CMK (cell line): ENCODE data around the gene PNRC2.
A peak's percentile ranks its signal among the peaks of the same experiment; 100 is the strongest.

Experiments
- DNase-seq: peaks from one replicate; pipeline ENCODE4 v3.0.0-alpha.2; 2010; ENCODE audit warnings: low read depth

Gene PNRC2, protein sequence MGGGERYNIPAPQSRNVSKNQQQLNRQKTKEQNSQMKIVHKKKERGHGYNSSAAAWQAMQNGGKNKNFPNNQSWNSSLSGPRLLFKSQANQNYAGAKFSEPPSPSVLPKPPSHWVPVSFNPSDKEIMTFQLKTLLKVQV

GRCh38 chr1:23959461-23960290 lies at the start of gene PNRC2:
Gene PNRC2, plus strand, starts transcription at chr1:23959828. Its CDS starts 1,630 bp downstream, at chr1:23961458.
- DNase-seq, result peak; percentile 86

- no peak for DNase-seq
Measured at GRCh38 chr1:23910144-23910543, 49.5 kb upstream of the PNRC2 start.

GRCh38 chr1:23910553-23911246 lies 48.9 kb upstream of the PNRC2 start:
- peak; percentile 68 for DNase-seq

GRCh38 chr1:23911921-23912320 lies 47.7 kb upstream of the PNRC2 start:
- DNase-seq, result no peak

- peak; percentile 73 for DNase-seq
Measured at GRCh38 chr1:23913212-23913880, 46.3 kb upstream of the PNRC2 start, which contains the start of gene CNR2. Gene CNR2, minus strand, starts transcription at chr1:23913362. Its CDS starts 37,745 bp downstream, at chr1:23875617.

DNA sequence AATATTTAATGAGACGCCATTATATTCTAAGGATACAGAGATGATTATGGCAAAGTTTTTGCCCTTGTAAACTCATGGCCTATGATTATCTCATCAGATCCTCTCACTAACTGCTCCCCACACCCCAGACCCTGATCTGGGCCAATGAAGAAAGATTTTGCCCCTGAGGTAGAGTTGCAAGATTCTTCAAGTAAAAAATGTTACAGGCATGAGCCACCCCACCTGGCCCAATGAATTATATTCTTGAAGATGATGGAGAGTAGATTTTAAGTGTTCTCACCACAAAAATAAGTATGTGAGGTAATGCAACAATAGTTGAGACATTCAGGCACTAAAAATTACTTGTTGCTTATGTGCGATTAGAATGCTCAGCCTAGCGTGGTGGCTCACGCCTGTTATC lies 44.7 kb upstream of the PNRC2 start:
- no peak for DNase-seq

GRCh38 chr1:23915466-23915865 lies 44.2 kb upstream of the PNRC2 start:
- DNase-seq, result no peak

- DNase-seq, result peak; percentile 83
Measured at GRCh38 chr1:23916209-23917131, 43.2 kb upstream of the PNRC2 start.

- DNase-seq, result no peak
Measured at GRCh38 chr1:23922321-23922943, 37.2 kb upstream of the PNRC2 start.

GRCh38 chr1:23923592-23924499 lies 35.8 kb upstream of the PNRC2 start:
- no peak for DNase-seq

DNA sequence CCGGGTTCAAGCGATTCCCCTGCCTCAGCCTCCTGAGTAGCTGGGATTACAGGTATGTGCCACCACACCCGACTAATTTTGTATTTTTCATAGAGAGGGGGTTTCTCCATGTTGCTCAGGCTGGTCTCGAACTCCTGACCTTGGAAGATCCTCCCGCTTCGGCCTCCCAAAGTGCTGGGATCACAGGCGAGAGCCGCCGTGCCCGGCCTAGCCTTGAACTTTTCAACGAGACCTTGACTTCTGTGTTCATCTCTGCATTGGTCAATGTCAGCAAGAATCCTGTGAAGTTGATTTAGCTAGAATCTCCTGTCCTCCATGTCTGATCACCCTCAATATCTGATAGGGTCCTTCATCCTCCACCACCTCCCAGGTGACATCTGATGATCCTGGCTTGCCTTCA lies 35.0 kb upstream of the PNRC2 start:
- no peak for DNase-seq

- DNase-seq, result no peak
Measured at GRCh38 chr1:23925279-23925678, 34.3 kb upstream of the PNRC2 start.

GRCh38 chr1:23927097-23927496 lies 32.5 kb upstream of the PNRC2 start:
- no peak for DNase-seq

DNA sequence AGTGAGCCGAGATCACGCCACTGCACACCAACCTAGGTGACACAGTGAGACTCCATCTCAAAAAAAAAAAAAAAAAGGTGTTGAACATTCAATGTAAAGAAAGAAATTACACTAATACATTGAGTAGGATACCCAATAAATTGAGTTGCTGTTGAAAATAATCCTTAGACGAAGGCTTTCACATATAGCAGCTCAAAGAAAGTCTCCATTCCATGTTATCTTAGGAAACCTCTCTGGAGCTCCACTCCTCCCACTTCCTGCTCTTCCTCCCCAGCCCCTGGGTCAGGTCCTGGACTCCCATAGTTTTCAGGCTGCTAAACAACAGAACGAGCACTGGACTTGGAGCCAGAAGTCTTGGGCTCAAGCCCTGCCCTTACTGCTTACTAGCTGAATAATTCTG lies 30.8 kb upstream of the PNRC2 start:
- DNase-seq, result no peak

- no peak for DNase-seq
Measured at GRCh38 chr1:23930270-23930669, 29.4 kb upstream of the PNRC2 start.

GRCh38 chr1:23930861-23931490 lies 28.7 kb upstream of the PNRC2 start:
- DNase-seq, result no peak

GRCh38 chr1:23931491-23931880 lies 28.1 kb upstream of the PNRC2 start:
- no peak for DNase-seq

DNA sequence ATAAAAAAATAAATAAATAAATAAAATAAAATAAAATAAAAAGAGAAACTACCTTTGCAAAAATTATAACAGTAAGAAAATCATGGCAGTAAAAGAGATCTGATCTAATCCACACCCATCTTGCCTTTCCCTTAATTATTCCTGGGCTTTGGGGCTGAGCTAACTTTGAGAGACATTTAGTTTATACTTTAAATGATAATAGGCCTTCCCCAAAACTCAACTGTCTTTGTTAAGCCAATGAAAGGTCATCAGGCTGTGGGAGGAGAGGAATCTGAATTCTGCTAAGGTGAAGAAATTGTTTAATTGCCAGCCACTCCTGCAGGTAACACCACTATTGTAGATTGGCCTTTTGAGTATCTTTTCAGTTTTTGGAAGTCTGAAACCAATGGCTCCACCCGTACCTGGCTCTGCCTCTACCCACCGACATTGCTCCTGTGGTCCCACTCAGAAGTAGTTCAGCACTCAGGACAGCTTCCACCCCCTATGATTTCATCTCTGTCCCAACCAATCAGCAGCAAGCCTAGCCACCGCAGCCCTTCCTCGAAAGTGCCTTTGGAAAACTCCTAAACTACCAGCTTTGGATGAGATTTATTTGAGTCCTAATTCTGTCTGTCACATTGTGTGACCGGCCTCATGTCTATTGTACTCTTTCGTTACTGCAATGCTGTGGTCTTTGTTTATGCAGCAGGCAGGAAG lies 23.0 kb upstream of the PNRC2 start:
- no peak for DNase-seq

GRCh38 chr1:23947366-23947765 lies 12.3 kb upstream of the PNRC2 start:
- no peak for DNase-seq
